ENCODE results near the gene EIF5B. TPM values are rescaled to one million over a fixed set of nuclear protein-coding genes. Genes with fewer than 3 reads are reported as not detected.

Gene EIF5B
- total and polyA plus RNA-seq, 2 donors = 28.9 to 30.5 TPM

DNA sequence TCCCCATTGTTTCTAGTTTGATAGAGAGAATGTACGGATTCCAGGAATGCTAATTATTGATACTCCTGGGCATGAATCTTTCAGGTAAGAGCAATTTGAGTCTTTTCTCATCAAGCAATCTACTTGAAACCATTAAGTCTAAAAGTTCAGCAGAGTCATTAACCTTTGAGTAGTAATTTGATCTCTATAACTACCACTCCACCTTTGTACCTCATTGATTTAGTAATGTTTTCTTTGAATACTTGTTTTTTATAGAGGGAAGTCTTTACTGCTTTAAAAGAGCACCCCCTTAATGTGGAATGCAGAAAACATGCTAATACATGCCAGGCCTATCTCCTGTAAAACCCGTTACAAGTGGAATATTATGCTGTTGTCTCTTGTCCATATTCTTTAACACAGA, 45.0 kb downstream of the EIF5B start:
- H3K36me3 ChIP-seq (ENCODE audit: insufficient read depth) = peaks cover 8% of the 10 kb centered on the region
- H3K27ac ChIP-seq (ENCODE audit: low read depth) = no peak overlapping the region
- no peaks in the 10 kb centered on the region for H3K4me1 ChIP-seq (ENCODE audit: insufficient read depth)
- H3K4me3 ChIP-seq (ENCODE audit: low read depth, low read length) = no peak overlapping the region
- DNase-seq (ENCODE audit: extremely low spot score) = no peak
- WGBS = 92% methylated on average over 2 of the region's 2 CpGs

DNA sequence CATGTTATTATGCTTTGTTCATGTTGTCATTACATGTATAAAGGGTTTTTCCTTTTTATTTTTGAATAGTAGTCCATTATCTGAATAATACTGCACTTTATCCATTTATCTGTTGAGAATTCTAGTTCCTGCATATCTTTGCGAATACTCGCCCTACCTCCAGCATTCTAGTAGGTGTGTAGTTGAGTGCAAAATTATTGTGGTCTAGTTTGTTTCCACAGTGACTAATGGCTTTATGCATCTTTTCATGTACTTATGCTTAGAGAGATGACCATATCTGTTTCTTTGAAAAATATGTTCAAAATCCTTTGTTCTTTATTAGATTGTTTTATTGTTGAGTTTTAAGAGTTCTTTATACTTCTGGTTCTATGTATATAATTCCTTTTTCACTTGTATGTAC, 48.8 kb downstream of the EIF5B start:
- no peak for DNase-seq (ENCODE audit: extremely low spot score)
- peaks cover 5% of the 10 kb centered on the region for H3K36me3 ChIP-seq (ENCODE audit: insufficient read depth)
- no peak overlapping the region for H3K27ac ChIP-seq (ENCODE audit: low read depth)
- no peaks in the 10 kb centered on the region for H3K4me1 ChIP-seq (ENCODE audit: insufficient read depth)
- 96% methylated on average over 2 of the region's 2 CpGs for WGBS
- no peak overlapping the region for H3K4me3 ChIP-seq (ENCODE audit: low read depth, low read length)

GRCh38 chr2:99388892-99389291, 51.7 kb downstream of the EIF5B start:
- H3K27ac ChIP-seq (ENCODE audit: low read depth) = no peak overlapping the region

GRCh38 chr2:99389371-99389770, 52.2 kb downstream of the EIF5B start:
- no peaks in the 10 kb centered on the region for H3K4me1 ChIP-seq (ENCODE audit: insufficient read depth)

More at GRCh38 chr2:99388892-99389291, 51.7 kb downstream of the EIF5B start:
- WGBS = 90% methylated on average over 2 of the region's 2 CpGs
- Histone ChIP-seq H3K4me1 (ENCODE audit: insufficient read depth) (no peaks in the 10 kb centered on the region), H3K4me3 (ENCODE audit: low read depth, low read length) (no peak overlapping the region), H3K36me3 (ENCODE audit: insufficient read depth) (peaks cover 5% of the 10 kb centered on the region)
- no peak for DNase-seq (ENCODE audit: extremely low spot score)

GRCh38 chr2:99389946-99390345, 52.8 kb downstream of the EIF5B start:
- Histone ChIP-seq H3K4me1 (ENCODE audit: insufficient read depth) (no peaks in the 10 kb centered on the region), H3K27ac (ENCODE audit: low read depth) (no peak overlapping the region), H3K4me3 (ENCODE audit: low read depth, low read length) (no peak overlapping the region), H3K36me3 (ENCODE audit: insufficient read depth) (peaks cover 2% of the 10 kb centered on the region)
- DNase-seq (ENCODE audit: extremely low spot score) = no peak
- 94% methylated on average over 3 of the region's 3 CpGs for WGBS

More at GRCh38 chr2:99389371-99389770, 52.2 kb downstream of the EIF5B start:
- WGBS = 33% methylated on average over 2 of the region's 2 CpGs
- no peak for DNase-seq (ENCODE audit: extremely low spot score)
- H3K27ac ChIP-seq (ENCODE audit: low read depth) = no peak overlapping the region
- H3K36me3 ChIP-seq (ENCODE audit: insufficient read depth) = peaks cover 5% of the 10 kb centered on the region
- H3K4me3 ChIP-seq (ENCODE audit: low read depth, low read length) = no peak overlapping the region

GRCh38 chr2:99395589-99396130, 58.5 kb downstream of the EIF5B start:
- Histone ChIP-seq H3K36me3 (ENCODE audit: insufficient read depth) (no peaks in the 10 kb centered on the region), H3K4me1 (ENCODE audit: insufficient read depth) (no peaks in the 10 kb centered on the region), H3K4me3 (ENCODE audit: low read depth, low read length) (no peak overlapping the region), H3K27ac (ENCODE audit: low read depth) (no peak overlapping the region)
- DNase-seq (ENCODE audit: extremely low spot score) = no peak
- WGBS = 83% methylated on average over 3 of the region's 3 CpGs

GRCh38 chr2:99397266-99397920, 60.2 kb downstream of the EIF5B start:
- 87% methylated on average over 3 of the region's 3 CpGs for WGBS
- DNase-seq (ENCODE audit: extremely low spot score) = no peak
- H3K4me1 ChIP-seq (ENCODE audit: insufficient read depth) = no peaks in the 10 kb centered on the region
- peaks cover under 1% of the 10 kb centered on the region for H3K36me3 ChIP-seq (ENCODE audit: insufficient read depth)
- no peak overlapping the region for H3K4me3 ChIP-seq (ENCODE audit: low read depth, low read length)
- H3K27ac ChIP-seq (ENCODE audit: low read depth) = no peak overlapping the region

GRCh38 chr2:99398303-99398702, 61.1 kb downstream of the EIF5B start:
- H3K4me3 ChIP-seq (ENCODE audit: low read depth, low read length) = no peak overlapping the region
- peaks cover 2% of the 10 kb centered on the region for H3K36me3 ChIP-seq (ENCODE audit: insufficient read depth)
- no peak overlapping the region for H3K27ac ChIP-seq (ENCODE audit: low read depth)
- 93% methylated on average over 5 of the region's 5 CpGs for WGBS
- H3K4me1 ChIP-seq (ENCODE audit: insufficient read depth) = no peaks in the 10 kb centered on the region
- DNase-seq (ENCODE audit: extremely low spot score) = no peak

DNA sequence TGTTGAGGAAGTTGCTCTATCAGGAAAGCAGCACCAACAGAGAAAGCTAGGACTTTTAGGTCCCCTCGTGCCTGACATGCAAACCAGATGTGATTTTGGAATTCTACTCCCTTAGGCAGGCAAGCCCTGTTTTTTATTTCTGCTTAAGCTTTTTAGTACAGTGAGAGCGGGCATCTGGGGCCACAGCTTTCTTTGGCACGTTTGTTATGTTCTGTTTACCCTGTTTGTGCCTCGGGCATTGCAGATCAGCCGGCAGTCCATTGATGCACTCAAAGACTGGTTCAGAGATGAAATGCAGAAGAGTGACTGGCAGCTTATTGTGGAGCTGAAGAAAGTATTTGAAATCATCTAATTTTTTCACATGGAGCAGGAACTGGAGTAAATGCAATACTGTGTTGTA, 61.9 kb downstream of the EIF5B start:
- 85% methylated on average over 5 of the region's 5 CpGs for WGBS
- no peak for DNase-seq (ENCODE audit: extremely low spot score)
- no peak overlapping the region for H3K4me3 ChIP-seq (ENCODE audit: low read depth, low read length)
- peaks cover 2% of the 10 kb centered on the region for H3K36me3 ChIP-seq (ENCODE audit: insufficient read depth)
- no peaks in the 10 kb centered on the region for H3K4me1 ChIP-seq (ENCODE audit: insufficient read depth)
- H3K27ac ChIP-seq (ENCODE audit: low read depth) = no peak overlapping the region

DNA sequence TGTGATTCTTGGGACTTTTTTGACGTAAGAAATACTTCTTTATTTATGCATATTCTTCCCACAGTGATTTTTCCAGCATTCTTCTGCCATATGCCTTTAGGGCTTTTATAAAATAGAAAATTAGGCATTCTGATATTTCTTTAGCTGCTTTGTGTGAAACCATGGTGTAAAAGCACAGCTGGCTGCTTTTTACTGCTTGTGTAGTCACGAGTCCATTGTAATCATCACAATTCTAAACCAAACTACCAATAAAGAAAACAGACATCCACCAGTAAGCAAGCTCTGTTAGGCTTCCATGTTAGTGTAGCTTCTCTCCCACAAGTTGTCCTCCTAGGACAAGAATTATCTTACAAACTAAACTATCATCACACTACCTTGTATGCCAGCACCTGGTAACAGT, 62.6 kb downstream of the EIF5B start:
- H3K27ac ChIP-seq (ENCODE audit: low read depth) = no peak overlapping the region
- DNase-seq (ENCODE audit: extremely low spot score) = no peak
- 79% methylated on average over 2 of the region's 2 CpGs for WGBS
- H3K4me3 ChIP-seq (ENCODE audit: low read depth, low read length) = no peak overlapping the region
- peaks cover 2% of the 10 kb centered on the region for H3K36me3 ChIP-seq (ENCODE audit: insufficient read depth)
- no peaks in the 10 kb centered on the region for H3K4me1 ChIP-seq (ENCODE audit: insufficient read depth)

GRCh38 chr2:99401841-99402240, 64.7 kb downstream of the EIF5B start:
- H3K36me3 ChIP-seq (ENCODE audit: insufficient read depth) = peaks cover 2% of the 10 kb centered on the region
- no peak overlapping the region for H3K27ac ChIP-seq (ENCODE audit: low read depth)
- H3K4me3 ChIP-seq (ENCODE audit: low read depth, low read length) = no peak overlapping the region
- 90% methylated on average over 4 of the region's 4 CpGs for WGBS
- no peak for DNase-seq (ENCODE audit: extremely low spot score)
- H3K4me1 ChIP-seq (ENCODE audit: insufficient read depth) = no peaks in the 10 kb centered on the region

DNA sequence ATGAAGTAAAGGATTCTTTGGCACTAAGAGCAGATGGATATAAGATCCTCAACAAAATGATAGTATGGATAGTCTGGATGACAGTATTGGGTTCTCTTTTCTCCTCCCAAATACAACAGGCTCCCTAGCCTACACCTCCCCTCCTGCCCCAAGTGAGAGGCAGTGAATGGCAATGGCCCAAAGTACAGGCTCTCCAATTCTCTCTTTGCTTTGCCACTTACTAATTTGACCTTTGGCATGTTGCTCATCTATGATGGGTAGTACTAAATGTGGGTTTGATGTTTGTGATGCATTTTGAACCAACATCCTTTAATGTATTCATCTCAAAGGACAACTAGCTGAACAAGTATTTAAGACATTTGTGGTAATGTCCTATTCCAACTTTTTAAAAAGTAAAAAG, 65.9 kb downstream of the EIF5B start:
- no peak overlapping the region for H3K4me3 ChIP-seq (ENCODE audit: low read depth, low read length)
- H3K36me3 ChIP-seq (ENCODE audit: insufficient read depth) = peaks cover 2% of the 10 kb centered on the region
- H3K4me1 ChIP-seq (ENCODE audit: insufficient read depth) = no peaks in the 10 kb centered on the region
- no peak overlapping the region for H3K27ac ChIP-seq (ENCODE audit: low read depth)
- no peak for DNase-seq (ENCODE audit: extremely low spot score)

DNA sequence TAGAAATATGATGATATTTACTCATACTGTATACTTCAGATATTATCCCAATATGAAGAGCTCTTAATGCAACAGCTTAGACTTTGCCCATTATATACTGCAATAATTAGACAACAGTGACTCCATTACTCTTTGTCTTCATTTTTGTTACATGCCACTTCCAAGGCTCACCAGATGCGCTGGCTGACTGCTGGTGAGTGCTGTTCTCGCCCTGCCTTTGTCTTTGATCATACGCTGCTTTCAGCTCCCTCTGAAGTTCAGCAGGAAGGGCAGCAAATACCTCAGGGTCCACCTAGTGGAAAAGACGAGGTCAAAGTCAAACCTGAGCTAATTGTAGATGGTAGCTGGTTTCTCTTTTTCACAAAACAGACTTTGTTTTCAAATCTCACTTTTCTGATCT, 66.3 kb downstream of the EIF5B start:
- Histone ChIP-seq H3K27ac (ENCODE audit: low read depth) (no peak overlapping the region), H3K36me3 (ENCODE audit: insufficient read depth) (peaks cover 2% of the 10 kb centered on the region), H3K4me3 (ENCODE audit: low read depth, low read length) (no peak overlapping the region), H3K4me1 (ENCODE audit: insufficient read depth) (no peaks in the 10 kb centered on the region)
- whole genome bisulfite sequencing = 61% methylated on average over 4 of the region's 4 CpGs
- no peak for DNase-seq (ENCODE audit: extremely low spot score)

DNA sequence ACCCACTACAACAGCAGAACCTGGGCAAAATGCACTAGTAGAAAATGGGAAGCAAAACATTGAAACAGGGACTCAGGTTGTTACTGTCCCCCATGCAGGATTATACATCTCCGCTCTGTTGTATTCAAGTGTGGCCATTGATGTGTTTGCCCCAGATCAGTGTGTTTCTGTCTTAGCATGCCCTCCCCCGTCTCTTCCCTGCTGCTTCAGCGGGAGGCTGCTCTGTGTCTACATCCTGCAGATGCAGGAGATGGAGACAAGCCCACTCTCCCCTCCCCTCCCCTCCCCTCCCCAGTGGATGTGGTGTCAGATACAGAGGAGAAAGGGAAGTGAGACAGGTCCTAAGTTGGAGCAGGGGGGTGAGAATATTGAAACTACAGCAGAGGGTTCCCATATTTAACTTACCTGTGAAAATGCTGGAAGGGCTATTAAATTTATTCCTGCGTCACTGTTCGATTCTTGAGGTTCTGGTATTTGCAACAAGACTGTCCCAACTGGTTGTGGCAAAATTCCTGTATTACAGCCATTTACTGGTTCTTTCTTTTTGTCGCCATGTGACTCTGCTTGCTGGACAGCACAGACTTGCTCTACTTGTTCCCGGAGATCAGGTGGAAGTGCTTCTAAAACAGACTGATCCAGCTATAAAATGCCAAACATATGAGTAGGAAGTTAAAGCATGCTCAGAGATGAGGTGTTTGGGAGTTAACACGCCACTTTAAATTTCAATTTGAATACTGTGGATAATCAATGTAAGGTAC, 67.0 kb downstream of the EIF5B start:
- H3K36me3 ChIP-seq (ENCODE audit: insufficient read depth) = peaks cover 2% of the 10 kb centered on the region
- peak; percentile 26 for DNase-seq (ENCODE audit: extremely low spot score)
- H3K4me3 ChIP-seq (ENCODE audit: low read depth, low read length) = no peak overlapping the region
- H3K27ac ChIP-seq (ENCODE audit: low read depth) = no peak overlapping the region
- 83% methylated on average over 8 of the region's 8 CpGs for WGBS
- no peaks in the 10 kb centered on the region for H3K4me1 ChIP-seq (ENCODE audit: insufficient read depth)
